GM19468 (cell line): Measurements from ENCODE around the gene ZNF106.

ENCODE experiments used
- ATAC-seq: cut with Tn5 transposase; IDR thresholded peaks from one replicate; pipeline ENCODE4 v1.9.1; 2021; ENCODE audit warnings: mild to moderate bottlenecking, moderate library complexity, moderate number of reproducible peaks; ENCODE audit not compliant: unreplicated experiment; ENCODE audit errors: extremely low read depth

The ZNF106 gene

GRCh38 chr15:42374810-42375209 is 116.1 kb downstream of the ZNF106 start:
- ATAC-seq, result no peak

GRCh38 chr15:42373936-42374335 is 117.0 kb downstream of the ZNF106 start:
- no peak for ATAC-seq

- ATAC-seq, result no peak
These were observed 117.7 kb downstream of the ZNF106 start for GRCh38 chr15:42373274-42373673.

- no peak for ATAC-seq
These were observed 119.8 kb downstream of the ZNF106 start for GRCh38 chr15:42371096-42371495.

DNA sequence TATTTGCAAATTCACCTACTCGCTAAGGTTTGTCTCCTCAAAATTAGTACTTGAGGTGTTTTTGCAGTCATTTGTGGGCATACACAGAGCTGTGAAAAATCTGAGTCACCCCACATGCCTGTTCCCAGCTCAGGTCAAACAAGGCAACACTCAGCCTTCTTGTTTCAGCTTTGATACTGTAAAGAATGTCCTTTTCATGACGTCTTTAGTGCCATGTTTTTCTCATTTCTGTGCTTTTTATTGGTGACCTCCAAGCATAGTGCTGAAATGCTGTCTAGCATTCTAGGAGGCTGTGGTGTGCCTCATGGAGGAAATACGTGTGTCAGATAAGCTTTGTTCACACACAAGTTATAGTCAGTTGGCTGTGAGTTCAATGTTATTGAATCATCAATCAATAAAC is 122.8 kb downstream of the ZNF106 start:
- ATAC-seq, result no peak

DNA sequence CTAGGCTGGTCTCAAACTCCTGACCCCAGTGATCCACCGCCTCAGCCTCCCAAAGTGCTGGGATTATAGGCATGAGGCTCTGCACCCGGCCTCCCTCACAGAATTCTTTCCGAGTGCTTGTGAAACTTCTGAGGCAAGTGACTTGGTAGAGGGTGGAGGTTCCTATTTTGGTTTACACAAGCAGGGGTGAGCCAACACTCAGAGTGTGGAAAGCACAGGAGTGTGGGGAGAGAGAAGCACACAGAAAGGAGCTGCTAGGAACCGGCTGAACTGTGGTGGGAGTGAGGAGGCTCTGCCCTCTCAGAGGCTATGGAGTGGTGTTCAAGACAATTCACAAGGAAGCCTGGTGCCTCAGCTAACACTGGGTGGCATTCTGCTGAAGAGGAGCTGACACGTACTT is 123.9 kb downstream of the ZNF106 start:
- no peak for ATAC-seq

GRCh38 chr15:42365921-42366550 is 124.9 kb downstream of the ZNF106 start:
- ATAC-seq, result no peak

- ATAC-seq, result no peak
These were observed 126.4 kb downstream of the ZNF106 start for GRCh38 chr15:42364529-42364928.

DNA sequence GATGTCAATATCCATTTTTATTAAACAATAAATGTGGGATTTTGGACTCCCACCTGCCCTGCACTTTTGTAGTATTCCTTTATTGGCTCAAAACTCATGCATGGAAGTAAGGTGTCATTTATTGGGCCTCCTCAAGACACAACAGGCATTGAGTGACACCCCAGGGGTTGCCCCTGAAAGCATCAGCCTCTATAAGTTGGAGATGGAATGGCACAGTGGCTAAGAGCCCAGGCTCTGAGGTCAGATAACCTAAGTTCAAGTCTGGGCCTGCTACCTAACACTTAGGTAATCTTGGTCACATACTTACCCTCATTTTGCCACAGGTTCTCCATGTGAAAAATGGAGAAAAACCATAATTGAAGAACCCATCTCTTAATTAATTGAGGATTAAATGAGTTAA is 127.0 kb downstream of the ZNF106 start:
- ATAC-seq, result no peak

GRCh38 chr15:42363487-42363886 is 127.5 kb downstream of the ZNF106 start:
- ATAC-seq, result no peak
